OCI-LY1 (cell line): Measurements from ENCODE around the gene GOLGB1.

Experiments
- H2AFZ ChIP-seq: fragments of 200-600 bp; sonication (generic), shearing (Covaris generic); 2 replicates; pipeline ENCODE4 v1.6.0; 2014; ENCODE audit warnings: antibody characterized with exemption, mild to moderate bottlenecking, low read length
- H3F3A ChIP-seq: fragments of 200-600 bp; sonication (generic), shearing (Covaris generic); 2 replicates; pipeline ENCODE4 v1.6.0; 2014; ENCODE audit warnings: mild to moderate bottlenecking, antibody characterized with exemption, low read length, moderate library complexity; ENCODE audit not compliant: insufficient read depth
- H3K27ac ChIP-seq: fragments of 200-600 bp; sonication (generic); 2 replicates; pipeline ENCODE4 v1.5.1; 2014; ENCODE audit warnings: low read length, mixed run types, mild to moderate bottlenecking, low read depth; ENCODE audit not compliant: poor library complexity, severe bottlenecking
- H3K27me3 ChIP-seq: fragments of 200-600 bp; sonication (generic); 2 replicates; pipeline ENCODE4 v1.6.0; 2014; ENCODE audit warnings: antibody characterized with exemption, mild to moderate bottlenecking, low read length, moderate library complexity; ENCODE audit not compliant: insufficient read depth
- H3K36me3 ChIP-seq: fragments of 200-600 bp; sonication (generic); 2 replicates; pipeline ENCODE4 v1.6.1; 2014; ENCODE audit warnings: mild to moderate bottlenecking, antibody characterized with exemption, low read length, moderate library complexity, mixed read lengths; ENCODE audit not compliant: insufficient read depth
- H3K4me1 ChIP-seq: fragments of 200-600 bp; sonication (generic); 2 replicates; pipeline ENCODE4 v1.5.1; 2014; ENCODE audit warnings: mild to moderate bottlenecking, low read length, moderate library complexity; ENCODE audit not compliant: insufficient read depth, severe bottlenecking
- H3K4me2 ChIP-seq: fragments of 200-600 bp; sonication (generic), shearing (Covaris generic); 2 replicates; pipeline ENCODE4 v1.6.1; 2014; ENCODE audit warnings: low read length
- H3K4me3 ChIP-seq: fragments of 200-600 bp; sonication (generic); 2 replicates; pipeline ENCODE4 v1.5.1; 2014; ENCODE audit warnings: low read length, low read depth, mild to moderate bottlenecking, mixed read lengths; ENCODE audit not compliant: poor library complexity, severe bottlenecking
- H3K79me2 ChIP-seq: fragments of 200-600 bp; shearing (Covaris generic); 2 replicates; pipeline ENCODE4 v1.6.1; 2016; ENCODE audit warnings: mixed run types, low read length, mixed read lengths; ENCODE audit not compliant: insufficient read depth
- H3K9ac ChIP-seq: fragments of 200-600 bp; sonication (generic), shearing (Covaris generic); 2 replicates; pipeline ENCODE4 v1.6.1; 2014; ENCODE audit warnings: mild to moderate bottlenecking, low read length, mixed read lengths
- H3K9me2 ChIP-seq: fragments of 200-600 bp; sonication (generic), shearing (Covaris generic); 2 replicates; pipeline ENCODE4 v1.6.1; 2014; ENCODE audit warnings: low read depth, mild to moderate bottlenecking, low read length, mixed read lengths
- H3K9me3 ChIP-seq: fragments of 200-600 bp; shearing (Covaris generic); 2 replicates; pipeline ENCODE4 v1.6.1; 2014; ENCODE audit warnings: low read length, mixed read lengths
- H4K20me1 ChIP-seq: fragments of 200-600 bp; sonication (generic), shearing (Covaris generic); 2 replicates; pipeline ENCODE4 v1.6.0; 2016; ENCODE audit warnings: mild to moderate bottlenecking, low read length; ENCODE audit not compliant: insufficient read depth
- EZH2 ChIP-seq: fragments of 200-600 bp; sonication (generic), shearing (Covaris generic); IDR thresholded peaks from 2 replicates; pipeline ENCODE4 v1.8.0; 2017; ENCODE audit warnings: borderline replicate concordance, mixed run types, mild to moderate bottlenecking, antibody characterized with exemption, low read length, moderate library complexity, mixed read lengths
- TF ChIP-seq, protein P1 (sequence below): fragments of 200-600 bp; sonication (generic), shearing (Covaris generic); IDR thresholded peaks from 2 replicates; pipeline ENCODE4 v1.5.1; 2017; ENCODE audit warnings: mild to moderate bottlenecking, antibody characterized with exemption, low read length, moderate library complexity, mixed read lengths

Gene GOLGB1

DNA sequence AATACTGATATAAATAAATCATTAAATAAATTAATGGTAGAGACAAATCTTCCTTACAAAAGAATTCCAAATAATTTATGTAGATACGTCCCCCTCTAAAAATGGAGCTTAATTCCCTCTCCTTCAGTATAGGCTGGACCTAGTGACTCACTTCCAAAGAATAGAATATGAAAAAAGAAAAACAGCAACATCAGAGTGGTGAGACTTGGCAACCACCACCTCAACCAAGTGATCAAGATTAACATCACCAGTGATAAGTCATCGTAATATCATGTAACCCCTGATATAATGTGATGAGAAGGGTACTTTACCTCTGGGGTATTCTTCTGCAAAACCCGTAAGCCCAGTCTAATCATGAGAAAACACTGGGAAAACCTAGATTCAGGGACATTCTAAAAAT, 13.4 kb downstream of the GOLGB1 start:
- H4K20me1 ChIP-seq, result no peaks in the 10 kb centered on the region
- peaks cover 4% of the 10 kb centered on the region for H3K4me1 ChIP-seq
- H3K4me2 ChIP-seq, result no peak overlapping the region
- no peak overlapping the region for H3K27ac ChIP-seq
- no peaks in the 10 kb centered on the region for H3F3A ChIP-seq
- H3K4me3 ChIP-seq, result no peak overlapping the region
- no peaks in the 10 kb centered on the region for H3K9me2 ChIP-seq
- H3K79me2 ChIP-seq, result peaks cover 8% of the 10 kb centered on the region; the same call in 1 of the 2 replicates
- no peaks in the 10 kb centered on the region for H3K36me3 ChIP-seq
- no peaks in the 10 kb centered on the region for H3K27me3 ChIP-seq
- no peak overlapping the region for H2AFZ ChIP-seq
- no peaks in the 10 kb centered on the region for H3K9me3 ChIP-seq
- no peak overlapping the region for H3K9ac ChIP-seq
- TF ChIP-seq, protein P1, sequence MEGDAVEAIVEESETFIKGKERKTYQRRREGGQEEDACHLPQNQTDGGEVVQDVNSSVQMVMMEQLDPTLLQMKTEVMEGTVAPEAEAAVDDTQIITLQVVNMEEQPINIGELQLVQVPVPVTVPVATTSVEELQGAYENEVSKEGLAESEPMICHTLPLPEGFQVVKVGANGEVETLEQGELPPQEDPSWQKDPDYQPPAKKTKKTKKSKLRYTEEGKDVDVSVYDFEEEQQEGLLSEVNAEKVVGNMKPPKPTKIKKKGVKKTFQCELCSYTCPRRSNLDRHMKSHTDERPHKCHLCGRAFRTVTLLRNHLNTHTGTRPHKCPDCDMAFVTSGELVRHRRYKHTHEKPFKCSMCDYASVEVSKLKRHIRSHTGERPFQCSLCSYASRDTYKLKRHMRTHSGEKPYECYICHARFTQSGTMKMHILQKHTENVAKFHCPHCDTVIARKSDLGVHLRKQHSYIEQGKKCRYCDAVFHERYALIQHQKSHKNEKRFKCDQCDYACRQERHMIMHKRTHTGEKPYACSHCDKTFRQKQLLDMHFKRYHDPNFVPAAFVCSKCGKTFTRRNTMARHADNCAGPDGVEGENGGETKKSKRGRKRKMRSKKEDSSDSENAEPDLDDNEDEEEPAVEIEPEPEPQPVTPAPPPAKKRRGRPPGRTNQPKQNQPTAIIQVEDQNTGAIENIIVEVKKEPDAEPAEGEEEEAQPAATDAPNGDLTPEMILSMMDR, result no peak
- no peak for TF ChIP-seq EZH2

- Histone ChIP-seq H3K79me2 (no peaks in the 10 kb centered on the region; the same call in 1 of the 2 replicates), H3K4me1 (peaks cover 4% of the 10 kb centered on the region), H3K4me3 (no peak overlapping the region), H3K36me3 (no peaks in the 10 kb centered on the region), H3F3A (no peaks in the 10 kb centered on the region), H2AFZ (no peak overlapping the region), H3K9me2 (no peaks in the 10 kb centered on the region), H4K20me1 (no peaks in the 10 kb centered on the region), H3K9ac (no peak overlapping the region), H3K27ac (no peak overlapping the region), H3K9me3 (no peaks in the 10 kb centered on the region), H3K4me2 (no peak overlapping the region), H3K27me3 (no peaks in the 10 kb centered on the region)
- TF ChIP-seq, protein P1, result no peak
- TF ChIP-seq EZH2, result no peak
These were observed 14.4 kb downstream of the GOLGB1 start for GRCh38 chr3:121735047-121735696.

- Histone ChIP-seq H3F3A (no peaks in the 10 kb centered on the region), H3K4me2 (no peak overlapping the region), H4K20me1 (no peaks in the 10 kb centered on the region), H3K9me3 (no peaks in the 10 kb centered on the region), H3K27me3 (no peaks in the 10 kb centered on the region), H3K36me3 (peaks cover 6% of the 10 kb centered on the region; the same call in 1 of the 2 replicates), H3K9ac (no peak overlapping the region), H3K27ac (no peak overlapping the region), H3K9me2 (no peaks in the 10 kb centered on the region), H3K4me1 (no peaks in the 10 kb centered on the region), H2AFZ (no peak overlapping the region), H3K79me2 (no peaks in the 10 kb centered on the region), H3K4me3 (no peak overlapping the region)
- no peak for TF ChIP-seq EZH2
- TF ChIP-seq, protein P1, result no peak
These were observed 18.4 kb downstream of the GOLGB1 start for GRCh38 chr3:121730940-121731687.
